ENCODE data around the gene DLGAP4.

GRCh38 chr20:36319356-36320260, 13.5 kb downstream of the DLGAP4 start:
- TF ChIP-seq FOXJ3 (CRISPR knock-in tag; IDR thresholded peaks at IDR 0.05) (no peak), RAD21 (IDR thresholded peaks at IDR 0.05; ENCODE audit: low read length) (no peak), CTCF (IDR thresholded peaks at IDR 0.05) (no peak), NFIC (IDR thresholded peaks at IDR 0.05; ENCODE audit: borderline replicate concordance) (no peak), TAF1 (IDR thresholded peaks at IDR 0.05; ENCODE audit: borderline replicate concordance, low read depth, low read length) (no peak), YY1 (IDR thresholded peaks at IDR 0.05; ENCODE audit: low read depth) (no peak), GABPA (IDR thresholded peaks at IDR 0.05; ENCODE audit: low read depth) (no peak), USF2 (IDR thresholded peaks at IDR 0.05; ENCODE audit: borderline replicate concordance, low read depth, low read length) (no peak), PBX3 (IDR thresholded peaks at IDR 0.05) (no peak), POLR2AphosphoS5 (IDR thresholded peaks at IDR 0.05; ENCODE audit: low read depth, low read length) (no peak), IRF3 (IDR thresholded peaks at IDR 0.05; ENCODE audit: low read depth, low read length) (no peak), RFX5 (IDR thresholded peaks at IDR 0.05; ENCODE audit: low read length) (no peak)

Data from SK-N-SH (cell line).